ENCODE results near the gene CST3.

Gene CST3

GRCh38 chr20:23632711-23633573, 4.8 kb downstream of the CST3 start:
- TF ChIP-seq, protein P1, sequence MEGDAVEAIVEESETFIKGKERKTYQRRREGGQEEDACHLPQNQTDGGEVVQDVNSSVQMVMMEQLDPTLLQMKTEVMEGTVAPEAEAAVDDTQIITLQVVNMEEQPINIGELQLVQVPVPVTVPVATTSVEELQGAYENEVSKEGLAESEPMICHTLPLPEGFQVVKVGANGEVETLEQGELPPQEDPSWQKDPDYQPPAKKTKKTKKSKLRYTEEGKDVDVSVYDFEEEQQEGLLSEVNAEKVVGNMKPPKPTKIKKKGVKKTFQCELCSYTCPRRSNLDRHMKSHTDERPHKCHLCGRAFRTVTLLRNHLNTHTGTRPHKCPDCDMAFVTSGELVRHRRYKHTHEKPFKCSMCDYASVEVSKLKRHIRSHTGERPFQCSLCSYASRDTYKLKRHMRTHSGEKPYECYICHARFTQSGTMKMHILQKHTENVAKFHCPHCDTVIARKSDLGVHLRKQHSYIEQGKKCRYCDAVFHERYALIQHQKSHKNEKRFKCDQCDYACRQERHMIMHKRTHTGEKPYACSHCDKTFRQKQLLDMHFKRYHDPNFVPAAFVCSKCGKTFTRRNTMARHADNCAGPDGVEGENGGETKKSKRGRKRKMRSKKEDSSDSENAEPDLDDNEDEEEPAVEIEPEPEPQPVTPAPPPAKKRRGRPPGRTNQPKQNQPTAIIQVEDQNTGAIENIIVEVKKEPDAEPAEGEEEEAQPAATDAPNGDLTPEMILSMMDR (IDR thresholded peaks at IDR 0.05; ENCODE audit: low read depth, low read length, missing control alignments), result no peak
- DNase-seq (ENCODE audit: low read depth), result no peak
- H3K4me3 ChIP-seq (ENCODE audit: low read depth, low read length), result no peak overlapping the region

- DNase-seq (ENCODE audit: low read depth), result no peak
- H3K4me3 ChIP-seq (ENCODE audit: low read depth, low read length), result no peak overlapping the region
- TF ChIP-seq, protein P1 (IDR thresholded peaks at IDR 0.05; ENCODE audit: low read depth, low read length, missing control alignments), result no peak
Measured at GRCh38 chr20:23631981-23632710, 5.6 kb downstream of the CST3 start.

- TF ChIP-seq, protein P1 (IDR thresholded peaks at IDR 0.05; ENCODE audit: low read depth, low read length, missing control alignments), result no peak
- no peak for DNase-seq (ENCODE audit: low read depth)
- H3K4me3 ChIP-seq (ENCODE audit: low read depth, low read length), result no peak overlapping the region
Measured at GRCh38 chr20:23631226-23631822, 6.4 kb downstream of the CST3 start.

DNA sequence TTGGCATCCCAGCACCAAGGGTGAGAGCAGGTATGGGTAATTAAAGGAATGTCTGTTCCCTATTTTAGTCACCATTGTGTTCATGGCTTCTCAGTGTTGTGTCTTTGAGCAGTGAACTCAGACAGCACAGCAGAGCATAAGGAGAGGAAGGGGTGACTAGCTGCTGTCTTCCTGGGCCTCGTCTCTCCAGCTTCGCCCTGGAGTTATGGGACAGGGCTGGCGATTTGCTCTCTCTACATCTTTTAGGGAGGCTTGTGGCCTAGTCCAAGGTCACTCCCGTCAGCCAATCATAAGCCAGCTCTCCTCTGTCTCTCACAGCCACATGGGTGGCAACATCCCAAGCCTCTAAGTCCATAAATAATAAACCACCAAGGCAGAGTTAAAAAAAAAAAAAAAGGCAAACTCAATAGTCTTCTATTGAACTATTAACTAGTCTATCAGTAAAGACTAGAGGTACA, 7.3 kb downstream of the CST3 start:
- H3K4me3 ChIP-seq (ENCODE audit: low read depth, low read length), result no peak overlapping the region
- TF ChIP-seq, protein P1 (IDR thresholded peaks at IDR 0.05; ENCODE audit: low read depth, low read length, missing control alignments), result no peak
- DNase-seq (ENCODE audit: low read depth), result no peak

DNA sequence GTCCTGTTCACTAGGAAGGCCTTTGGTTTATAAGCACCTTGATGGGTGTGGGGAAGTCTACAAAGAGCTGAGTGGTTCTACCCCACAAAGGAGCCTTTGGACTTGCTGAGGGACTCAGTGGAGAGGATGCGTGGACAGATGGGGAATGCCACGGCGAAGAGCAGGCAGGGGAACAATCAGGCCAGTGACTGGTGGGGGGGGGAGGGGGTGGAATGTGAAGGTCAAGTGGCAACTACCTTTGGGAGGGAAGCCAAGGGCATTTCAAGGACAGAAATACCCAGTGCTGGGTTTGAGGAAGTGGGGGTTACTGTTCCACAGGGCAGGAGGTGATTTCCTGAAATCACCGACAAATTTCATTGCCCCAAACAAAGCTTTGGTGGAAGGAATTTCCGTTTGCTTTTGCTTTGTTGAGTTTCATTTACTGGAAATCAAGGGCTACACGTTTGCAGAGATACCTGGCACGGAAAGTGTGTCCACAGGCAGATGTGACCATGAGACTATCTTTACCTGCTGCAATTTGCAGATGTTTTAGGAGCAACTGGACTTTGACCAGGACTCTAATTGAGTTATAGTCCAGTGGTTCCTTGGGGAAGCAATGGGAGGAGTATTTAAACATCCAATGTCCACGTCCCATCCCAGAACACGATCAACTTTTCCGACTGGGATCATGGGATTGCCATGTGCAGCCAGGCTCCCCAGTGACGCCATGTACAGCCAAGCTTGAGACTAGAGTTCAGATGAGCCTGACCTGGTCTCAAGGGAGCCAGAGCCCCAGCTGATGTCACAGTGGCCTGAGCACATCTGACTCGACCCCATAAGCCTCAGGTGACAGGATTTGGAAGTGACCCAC, 8.0 kb downstream of the CST3 start:
- DNase-seq (ENCODE audit: low read depth), result no peak
- H3K4me3 ChIP-seq (ENCODE audit: low read depth, low read length), result no peak overlapping the region
- TF ChIP-seq, protein P1 (IDR thresholded peaks at IDR 0.05; ENCODE audit: low read depth, low read length, missing control alignments), result no peak

GRCh38 chr20:23629017-23629541, 8.7 kb downstream of the CST3 start:
- TF ChIP-seq, protein P1 (IDR thresholded peaks at IDR 0.05; ENCODE audit: low read depth, low read length, missing control alignments), result no peak
- DNase-seq (ENCODE audit: low read depth), result no peak
- no peak overlapping the region for H3K4me3 ChIP-seq (ENCODE audit: low read depth, low read length)

All from GM12864 (cell line).